C4-2B (cell line): ENCODE measurements around the gene PARD3B.

Source experiments
- H3K27ac ChIP-seq: fragments of 450-650 bp; 2 replicates; pipeline ENCODE4 v1.5.1; 2017
- ZFX ChIP-seq: fragments of 450-650 bp; IDR thresholded peaks from 2 replicates; pipeline ENCODE4 v1.6.1; 2017
- TF ChIP-seq, protein P1 (sequence below): fragments of 450-650 bp; conservative IDR thresholded peaks from 2 replicates; pipeline ENCODE4 v1.5.1; 2017; ENCODE audit warnings: mild to moderate bottlenecking

PARD3B gene

DNA sequence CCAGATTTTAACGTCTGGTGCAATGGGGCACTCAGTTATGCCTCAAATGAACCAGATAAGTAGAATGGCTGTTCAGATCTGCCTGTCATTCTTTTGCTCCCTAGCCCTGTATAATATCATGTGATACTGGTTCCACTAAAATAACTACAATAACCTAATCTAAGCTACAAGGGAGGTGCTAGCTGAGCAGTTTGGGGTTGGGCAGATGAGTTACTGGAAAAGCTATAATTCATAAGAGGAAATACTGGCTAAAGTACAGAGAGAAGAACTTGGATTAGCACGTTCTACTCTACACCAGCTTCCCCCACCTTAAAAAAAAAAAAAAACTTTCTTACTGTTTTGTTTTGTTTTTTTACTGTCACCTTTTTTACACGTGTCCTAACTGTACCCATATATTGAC lies 953.7 kb downstream of the PARD3B start:
- no peak overlapping the region for H3K27ac ChIP-seq
- TF ChIP-seq ZFX = no peak
- TF ChIP-seq, protein P1, sequence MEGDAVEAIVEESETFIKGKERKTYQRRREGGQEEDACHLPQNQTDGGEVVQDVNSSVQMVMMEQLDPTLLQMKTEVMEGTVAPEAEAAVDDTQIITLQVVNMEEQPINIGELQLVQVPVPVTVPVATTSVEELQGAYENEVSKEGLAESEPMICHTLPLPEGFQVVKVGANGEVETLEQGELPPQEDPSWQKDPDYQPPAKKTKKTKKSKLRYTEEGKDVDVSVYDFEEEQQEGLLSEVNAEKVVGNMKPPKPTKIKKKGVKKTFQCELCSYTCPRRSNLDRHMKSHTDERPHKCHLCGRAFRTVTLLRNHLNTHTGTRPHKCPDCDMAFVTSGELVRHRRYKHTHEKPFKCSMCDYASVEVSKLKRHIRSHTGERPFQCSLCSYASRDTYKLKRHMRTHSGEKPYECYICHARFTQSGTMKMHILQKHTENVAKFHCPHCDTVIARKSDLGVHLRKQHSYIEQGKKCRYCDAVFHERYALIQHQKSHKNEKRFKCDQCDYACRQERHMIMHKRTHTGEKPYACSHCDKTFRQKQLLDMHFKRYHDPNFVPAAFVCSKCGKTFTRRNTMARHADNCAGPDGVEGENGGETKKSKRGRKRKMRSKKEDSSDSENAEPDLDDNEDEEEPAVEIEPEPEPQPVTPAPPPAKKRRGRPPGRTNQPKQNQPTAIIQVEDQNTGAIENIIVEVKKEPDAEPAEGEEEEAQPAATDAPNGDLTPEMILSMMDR = no peak

DNA sequence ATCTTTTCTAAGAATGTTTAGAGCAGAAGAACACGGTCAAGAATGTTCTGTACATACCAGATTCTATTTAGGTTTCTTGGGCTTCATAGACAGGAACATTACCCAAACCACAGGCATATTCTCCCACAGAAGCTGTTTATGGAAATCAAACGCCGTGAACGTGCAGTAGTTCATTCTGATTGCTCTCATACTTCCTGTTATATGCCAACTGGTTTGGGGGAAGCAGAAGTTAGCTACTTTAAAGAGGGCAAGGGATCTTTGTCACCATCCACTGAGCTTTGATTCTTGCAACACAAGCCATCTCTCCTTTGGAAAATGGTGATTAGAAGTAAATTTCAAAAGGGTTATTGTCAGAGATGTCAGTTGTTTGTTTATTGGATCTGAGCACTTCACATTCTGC lies 954.8 kb downstream of the PARD3B start:
- TF ChIP-seq, protein P1 = no peak
- no peak for TF ChIP-seq ZFX

DNA sequence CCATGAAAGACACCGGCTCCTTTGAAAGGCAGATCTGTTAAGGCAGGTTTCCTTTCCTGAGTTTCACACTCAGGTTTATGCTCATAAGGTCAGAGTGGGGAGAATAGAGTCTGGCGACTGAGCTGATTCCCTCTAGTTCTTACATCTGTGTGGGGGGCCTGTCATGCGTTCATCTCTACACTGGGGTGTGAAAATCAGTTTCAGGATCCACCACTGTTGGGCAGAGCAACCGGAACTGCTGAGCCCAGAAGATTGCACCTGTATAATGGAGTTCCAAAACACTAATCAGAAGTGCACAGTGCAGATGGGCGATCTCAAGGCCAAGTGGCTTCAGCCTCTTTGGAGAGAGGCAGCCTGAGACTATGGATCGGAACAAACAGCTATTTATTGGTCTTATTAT lies 955.7 kb downstream of the PARD3B start:
- no peak overlapping the region for H3K27ac ChIP-seq
- TF ChIP-seq, protein P1 = no peak
- TF ChIP-seq ZFX = no peak

More for the DNA sequence above, 954.8 kb downstream of the PARD3B start:
- no peak overlapping the region for H3K27ac ChIP-seq

DNA sequence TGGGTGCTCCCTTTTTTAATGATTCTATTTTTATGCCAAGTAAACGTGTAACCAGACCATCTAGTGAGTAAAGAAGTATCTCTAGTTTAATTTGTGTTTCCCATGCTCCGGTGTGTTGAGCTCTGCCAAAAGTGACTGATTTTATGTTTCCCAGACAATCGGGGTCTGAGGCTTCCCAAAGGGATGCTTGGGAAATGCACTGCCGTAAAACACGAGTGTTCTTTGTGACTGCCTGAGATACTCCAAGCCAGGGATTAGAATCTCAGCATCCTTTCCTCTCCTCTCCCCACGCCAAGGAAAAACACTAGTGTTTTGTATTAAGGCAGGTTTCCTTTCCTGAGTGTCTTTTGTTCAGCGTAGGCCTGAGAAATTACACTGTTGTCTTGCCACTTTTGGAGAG lies 956.6 kb downstream of the PARD3B start:
- no peak overlapping the region for H3K27ac ChIP-seq
- TF ChIP-seq ZFX = no peak
- TF ChIP-seq, protein P1 = no peak

DNA sequence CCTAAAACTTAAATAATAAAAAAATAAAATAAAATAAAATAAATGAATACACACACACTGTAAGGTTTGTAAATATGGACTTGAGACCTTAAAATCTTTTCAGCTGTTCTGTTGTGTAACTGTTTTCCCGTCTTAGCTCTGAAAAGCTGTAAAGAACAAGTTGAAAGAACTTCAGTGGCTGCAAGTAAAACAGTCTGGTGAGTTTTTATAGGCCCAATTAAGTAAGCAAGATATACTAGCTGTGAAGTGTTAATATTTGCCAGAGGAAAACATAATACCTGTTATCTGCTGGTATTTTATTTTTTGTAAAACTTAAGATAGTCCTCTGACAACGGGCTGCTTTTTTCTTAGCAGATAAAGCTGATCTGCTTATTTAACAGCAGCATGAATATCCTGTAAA lies 960.1 kb downstream of the PARD3B start:
- TF ChIP-seq, protein P1 = no peak
- TF ChIP-seq ZFX = no peak
- no peak overlapping the region for H3K27ac ChIP-seq

DNA sequence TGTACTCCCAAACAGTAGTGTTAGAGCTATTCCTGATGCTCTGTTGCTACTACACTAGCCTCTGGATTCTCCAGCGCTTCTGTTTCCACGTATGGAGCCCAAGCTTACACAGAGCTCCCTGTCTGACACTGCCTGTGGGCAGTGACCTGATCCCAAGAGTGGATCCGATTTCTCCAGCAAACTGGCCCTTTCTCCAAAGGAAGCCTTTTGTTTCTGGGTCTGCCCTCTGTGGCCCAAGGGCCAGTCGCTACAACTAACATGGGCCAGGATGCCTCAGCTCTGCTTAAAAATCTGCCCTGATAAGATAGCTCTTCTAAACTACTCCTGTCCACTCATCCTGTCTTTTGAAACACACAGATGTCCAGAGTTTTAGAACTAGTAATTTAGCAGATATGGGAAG lies 964.4 kb downstream of the PARD3B start:
- TF ChIP-seq, protein P1 = no peak
- TF ChIP-seq ZFX = no peak

DNA sequence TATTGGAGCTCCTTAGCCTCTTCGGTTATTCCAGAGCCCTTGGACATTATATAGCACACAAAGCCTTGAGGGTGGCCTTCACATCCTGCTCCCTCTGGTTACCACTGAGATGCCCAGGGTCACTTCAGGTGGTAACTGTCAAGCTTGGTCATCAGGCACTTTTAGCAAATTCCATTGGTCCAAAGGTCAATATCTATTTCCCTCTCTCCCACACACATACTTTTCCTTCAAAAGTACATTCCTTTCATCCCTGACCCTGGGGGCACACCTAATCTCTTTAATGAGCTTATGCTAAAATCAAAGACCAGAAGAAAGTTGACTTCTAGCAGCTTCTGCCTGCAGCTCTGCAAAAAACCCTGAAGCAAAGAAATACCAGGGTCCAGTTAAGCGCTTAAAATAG lies 965.1 kb downstream of the PARD3B start:
- TF ChIP-seq, protein P1 = no peak
- no peak for TF ChIP-seq ZFX
- no peak overlapping the region for H3K27ac ChIP-seq

More for the DNA sequence above, 964.4 kb downstream of the PARD3B start:
- no peak overlapping the region for H3K27ac ChIP-seq
